WTC11 (cell line): Measurements from ENCODE around the gene MED27. TPM values are rescaled to one million over a fixed set of nuclear protein-coding genes. Genes with fewer than 3 reads are reported as not detected.

Source experiments
- ATAC-seq: fragments of 200-7000 bp; cut with Tn5 transposase; 2 replicates; pipeline ENCODE4 v1.10.0; 2021; ENCODE audit warnings: mild to moderate bottlenecking, moderate library complexity
- CTCF ChIA-PET: fragments of 300-600 bp; sonication (Branson Sonifier 250); formaldehyde crosslinking; loops from one replicate; lab custom pipeline; 2021; ENCODE audit warnings: antibody characterized with exemption; lab: Charles Lee
- POLR2A ChIA-PET: fragments of 350-600 bp; sonication (Branson Sonifier 250); formaldehyde crosslinking; loops from one replicate; lab custom pipeline; 2021; ENCODE audit warnings: antibody characterized with exemption; lab: Charles Lee
- DNase-seq: peaks from one replicate; pipeline ENCODE4 v3.0.0; 2021; ENCODE audit warnings: low spot score
- H3K27ac Mint-ChIP-seq: 2 replicates; pipeline ENCODE4 v1.8.0; 2021; ENCODE audit warnings: mixed read lengths
- H3K27me3 Mint-ChIP-seq: 2 replicates; pipeline ENCODE4 v1.8.0; 2021; ENCODE audit warnings: low read depth, mild to moderate bottlenecking, moderate library complexity, mixed read lengths
- H3K36me3 Mint-ChIP-seq: 2 replicates; pipeline ENCODE4 v1.8.0; 2021; ENCODE audit warnings: mixed read lengths
- H3K4me1 Mint-ChIP-seq: 2 replicates; pipeline ENCODE4 v1.8.0; 2022; ENCODE audit warnings: mixed read lengths
- H3K4me3 Mint-ChIP-seq: 2 replicates; pipeline ENCODE4 v1.8.0; 2021; ENCODE audit warnings: mild to moderate bottlenecking, moderate library complexity, mixed read lengths
- H3K9me3 Mint-ChIP-seq: 2 replicates; pipeline ENCODE4 v1.8.0; 2021; ENCODE audit warnings: mixed read lengths
- AR ChIP-seq: fragments of 250-450 bp; sonication (Bioruptor Pico); IDR thresholded peaks from 2 replicates; pipeline ENCODE4 v1.9.0; 2021; ENCODE audit warnings: mild to moderate bottlenecking
- FOXP4 ChIP-seq: sonication (generic); formaldehyde crosslinking; IDR thresholded peaks from 2 replicates; pipeline ENCODE4 v1.8.0; 2022; ENCODE audit warnings: mild to moderate bottlenecking, missing genetic modification reagents
- GRHL2 ChIP-seq: fragments of 250-450 bp; sonication (Bioruptor Pico); IDR thresholded peaks from 2 replicates; pipeline ENCODE4 v1.8.0; 2022; ENCODE audit warnings: mild to moderate bottlenecking, moderate library complexity; ENCODE audit not compliant: insufficient replicate concordance, severe bottlenecking
- HMGA2 ChIP-seq: fragments of 250-450 bp; sonication (Bioruptor Pico); IDR thresholded peaks from 2 replicates; pipeline ENCODE4 v1.4.0; 2021; ENCODE audit warnings: mild to moderate bottlenecking, moderate library complexity
- MYBL2 ChIP-seq: sonication (generic); formaldehyde crosslinking; IDR thresholded peaks from 2 replicates; pipeline ENCODE4 v1.8.1; 2023; ENCODE audit warnings: mild to moderate bottlenecking, moderate library complexity, missing genetic modification reagents
- RELA ChIP-seq: sonication (generic); formaldehyde crosslinking; IDR thresholded peaks from 2 replicates; pipeline ENCODE4 v1.8.1; 2022; ENCODE audit warnings: missing genetic modification reagents, mild to moderate bottlenecking, borderline replicate concordance
- SP1 ChIP-seq: sonication (generic); formaldehyde crosslinking; conservative IDR thresholded peaks from 2 replicates; pipeline ENCODE4 v1.8.1; 2022; ENCODE audit warnings: missing genetic modification reagents
- ZBTB21 ChIP-seq: sonication (generic); formaldehyde crosslinking; IDR thresholded peaks from 2 replicates; pipeline ENCODE4 v1.8.1; 2023; ENCODE audit warnings: mild to moderate bottlenecking, missing genetic modification reagents, borderline replicate concordance
- ZNF512 ChIP-seq: sonication (generic); formaldehyde crosslinking; IDR thresholded peaks from 2 replicates; pipeline ENCODE4 v1.8.1; 2022; ENCODE audit warnings: missing genetic modification reagents, borderline replicate concordance
- ZNF532 ChIP-seq: fragments of 250-450 bp; sonication (Bioruptor Pico); IDR thresholded peaks from 2 replicates; pipeline ENCODE4 v1.9.0; 2021; ENCODE audit warnings: mild to moderate bottlenecking, borderline replicate concordance
- ZNF671 ChIP-seq: fragments of 250-450 bp; sonication (Bioruptor Pico); IDR thresholded peaks from 2 replicates; pipeline ENCODE4 v1.8.0; 2021; ENCODE audit warnings: mild to moderate bottlenecking
- total RNA-seq: library from RNA; stranded (reverse); gene quantifications from 3 replicates; pipeline ENCODE4 v1.2.3, GENCODE V29; 2021
- TF ChIP-seq, protein P1 (sequence below): sonication (generic); formaldehyde crosslinking; IDR thresholded peaks from 2 replicates; pipeline ENCODE4 v1.8.1; 2023; ENCODE audit warnings: mild to moderate bottlenecking, missing genetic modification reagents, borderline replicate concordance
- TF ChIP-seq, protein P2 (sequence below): sonication (generic); formaldehyde crosslinking; conservative IDR thresholded peaks from 2 replicates; pipeline ENCODE4 v1.8.1; 2023; ENCODE audit warnings: mild to moderate bottlenecking, low read depth, missing genetic modification reagents, moderate library complexity
- TF ChIP-seq, protein P3 (sequence below): sonication (generic); formaldehyde crosslinking; IDR thresholded peaks from 2 replicates; pipeline ENCODE4 v1.8.1; 2022; ENCODE audit warnings: low read depth, missing genetic modification reagents, borderline replicate concordance

The MED27 gene
- total RNA-seq, 1 experiment from 2014 or later, result 27.9 TPM

DNA sequence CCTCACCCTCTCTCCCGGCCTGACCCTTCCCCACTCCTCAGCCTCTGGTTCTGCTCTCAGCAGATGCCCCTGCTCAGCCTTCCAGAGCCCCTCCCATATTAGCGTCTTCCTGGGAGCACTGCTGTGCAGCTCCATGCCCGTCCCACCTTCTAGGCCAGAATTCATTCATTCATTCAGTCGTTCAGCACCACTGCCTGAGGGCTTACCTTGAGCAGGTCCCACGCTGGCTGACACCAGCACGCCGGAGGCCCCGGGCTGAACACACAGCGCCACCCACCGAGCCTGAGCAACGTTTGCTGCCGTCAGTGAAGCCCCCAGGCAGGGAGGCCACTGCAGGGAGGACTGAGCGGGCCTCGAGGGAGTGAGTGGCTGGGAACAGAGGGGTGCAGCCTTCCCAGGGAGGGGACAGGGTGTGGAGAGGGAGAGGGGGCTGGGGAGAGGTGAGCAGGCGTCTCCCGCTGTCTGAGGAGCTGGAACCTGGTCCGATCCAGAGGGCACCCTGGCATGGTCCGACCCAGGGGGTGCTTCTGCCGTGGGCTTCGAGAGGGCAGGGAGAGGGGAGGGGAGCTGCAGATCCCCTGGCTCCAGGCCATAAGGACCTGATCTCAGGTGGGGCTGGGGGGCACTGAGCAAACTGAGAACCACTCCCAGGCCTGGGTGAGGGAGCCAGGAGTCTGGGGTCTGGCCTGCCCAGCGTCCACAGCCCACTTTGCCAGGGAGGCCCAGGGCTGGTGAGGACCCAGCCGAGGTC is 241.0 kb downstream of the MED27 start (continued):
- TF ChIP-seq HMGA2 (CRISPR knock-in tag) (no peak), AR (CRISPR knock-in tag) (no peak), ZBTB21 (no peak)
- TF ChIP-seq, all 79 proteins: peak for 0

DNA sequence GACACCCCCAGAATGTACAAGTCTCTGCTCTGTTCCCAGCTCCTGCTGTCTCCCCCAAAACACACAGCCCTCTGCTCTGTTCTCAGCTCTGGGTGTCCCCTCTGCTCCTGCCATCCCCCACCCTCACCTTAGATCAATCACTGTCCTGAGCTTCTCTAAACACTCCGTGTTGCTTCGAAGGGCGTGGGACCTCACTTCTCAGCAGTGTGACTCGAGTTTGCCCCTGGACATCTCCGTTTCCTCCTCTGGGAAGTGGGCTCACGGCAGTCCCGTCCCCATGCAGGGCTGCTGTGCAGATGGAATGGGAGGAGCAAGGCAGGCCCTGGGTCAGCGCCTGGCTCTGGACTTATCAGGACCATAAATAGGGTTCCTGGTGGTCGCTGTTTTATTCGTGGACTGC is 241.8 kb downstream of the MED27 start:
- H3K4me1 Mint-ChIP-seq, result peaks cover 17% of the 10 kb centered on the region
- no peak for DNase-seq
- no peak for ATAC-seq
- CTCF ChIA-PET, result interaction anchor here (0.5 to 1.7 kb wide), 5 partner anchors 17 to 129 kb away, joined by 3 to 6 read pairs (median 3); no protein-coding TSS in a partner anchor
- H3K27ac Mint-ChIP-seq, result no peak overlapping the region
- peaks cover 4% of the 10 kb centered on the region; the same call in 1 of the 2 replicates for H3K36me3 Mint-ChIP-seq
- H3K4me3 Mint-ChIP-seq, result no peak overlapping the region
- peaks cover 9% of the 10 kb centered on the region for H3K9me3 Mint-ChIP-seq
- peaks cover 5% of the 10 kb centered on the region; the same call in 1 of the 2 replicates for H3K27me3 Mint-ChIP-seq
- POLR2A ChIA-PET, result interaction anchor here (0.7 kb wide), 1 partner anchor 12 kb away, joined by 3 read pairs; no protein-coding TSS in a partner anchor
- TF ChIP-seq ZNF532 (CRISPR knock-in tag), result no peak
- TF ChIP-seq ZNF512, result no peak
- TF ChIP-seq GRHL2, result no peak
- TF ChIP-seq, protein P1, sequence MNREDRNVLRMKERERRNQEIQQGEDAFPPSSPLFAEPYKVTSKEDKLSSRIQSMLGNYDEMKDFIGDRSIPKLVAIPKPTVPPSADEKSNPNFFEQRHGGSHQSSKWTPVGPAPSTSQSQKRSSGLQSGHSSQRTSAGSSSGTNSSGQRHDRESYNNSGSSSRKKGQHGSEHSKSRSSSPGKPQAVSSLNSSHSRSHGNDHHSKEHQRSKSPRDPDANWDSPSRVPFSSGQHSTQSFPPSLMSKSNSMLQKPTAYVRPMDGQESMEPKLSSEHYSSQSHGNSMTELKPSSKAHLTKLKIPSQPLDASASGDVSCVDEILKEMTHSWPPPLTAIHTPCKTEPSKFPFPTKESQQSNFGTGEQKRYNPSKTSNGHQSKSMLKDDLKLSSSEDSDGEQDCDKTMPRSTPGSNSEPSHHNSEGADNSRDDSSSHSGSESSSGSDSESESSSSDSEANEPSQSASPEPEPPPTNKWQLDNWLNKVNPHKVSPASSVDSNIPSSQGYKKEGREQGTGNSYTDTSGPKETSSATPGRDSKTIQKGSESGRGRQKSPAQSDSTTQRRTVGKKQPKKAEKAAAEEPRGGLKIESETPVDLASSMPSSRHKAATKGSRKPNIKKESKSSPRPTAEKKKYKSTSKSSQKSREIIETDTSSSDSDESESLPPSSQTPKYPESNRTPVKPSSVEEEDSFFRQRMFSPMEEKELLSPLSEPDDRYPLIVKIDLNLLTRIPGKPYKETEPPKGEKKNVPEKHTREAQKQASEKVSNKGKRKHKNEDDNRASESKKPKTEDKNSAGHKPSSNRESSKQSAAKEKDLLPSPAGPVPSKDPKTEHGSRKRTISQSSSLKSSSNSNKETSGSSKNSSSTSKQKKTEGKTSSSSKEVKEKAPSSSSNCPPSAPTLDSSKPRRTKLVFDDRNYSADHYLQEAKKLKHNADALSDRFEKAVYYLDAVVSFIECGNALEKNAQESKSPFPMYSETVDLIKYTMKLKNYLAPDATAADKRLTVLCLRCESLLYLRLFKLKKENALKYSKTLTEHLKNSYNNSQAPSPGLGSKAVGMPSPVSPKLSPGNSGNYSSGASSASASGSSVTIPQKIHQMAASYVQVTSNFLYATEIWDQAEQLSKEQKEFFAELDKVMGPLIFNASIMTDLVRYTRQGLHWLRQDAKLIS (CRISPR knock-in tag), result no peak
- TF ChIP-seq FOXP4 (CRISPR knock-in tag), result no peak
- TF ChIP-seq, protein P2, sequence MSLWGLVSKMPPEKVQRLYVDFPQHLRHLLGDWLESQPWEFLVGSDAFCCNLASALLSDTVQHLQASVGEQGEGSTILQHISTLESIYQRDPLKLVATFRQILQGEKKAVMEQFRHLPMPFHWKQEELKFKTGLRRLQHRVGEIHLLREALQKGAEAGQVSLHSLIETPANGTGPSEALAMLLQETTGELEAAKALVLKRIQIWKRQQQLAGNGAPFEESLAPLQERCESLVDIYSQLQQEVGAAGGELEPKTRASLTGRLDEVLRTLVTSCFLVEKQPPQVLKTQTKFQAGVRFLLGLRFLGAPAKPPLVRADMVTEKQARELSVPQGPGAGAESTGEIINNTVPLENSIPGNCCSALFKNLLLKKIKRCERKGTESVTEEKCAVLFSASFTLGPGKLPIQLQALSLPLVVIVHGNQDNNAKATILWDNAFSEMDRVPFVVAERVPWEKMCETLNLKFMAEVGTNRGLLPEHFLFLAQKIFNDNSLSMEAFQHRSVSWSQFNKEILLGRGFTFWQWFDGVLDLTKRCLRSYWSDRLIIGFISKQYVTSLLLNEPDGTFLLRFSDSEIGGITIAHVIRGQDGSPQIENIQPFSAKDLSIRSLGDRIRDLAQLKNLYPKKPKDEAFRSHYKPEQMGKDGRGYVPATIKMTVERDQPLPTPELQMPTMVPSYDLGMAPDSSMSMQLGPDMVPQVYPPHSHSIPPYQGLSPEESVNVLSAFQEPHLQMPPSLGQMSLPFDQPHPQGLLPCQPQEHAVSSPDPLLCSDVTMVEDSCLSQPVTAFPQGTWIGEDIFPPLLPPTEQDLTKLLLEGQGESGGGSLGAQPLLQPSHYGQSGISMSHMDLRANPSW (CRISPR knock-in tag), result no peak
- TF ChIP-seq RELA (CRISPR knock-in tag), result no peak
- TF ChIP-seq, protein P3, sequence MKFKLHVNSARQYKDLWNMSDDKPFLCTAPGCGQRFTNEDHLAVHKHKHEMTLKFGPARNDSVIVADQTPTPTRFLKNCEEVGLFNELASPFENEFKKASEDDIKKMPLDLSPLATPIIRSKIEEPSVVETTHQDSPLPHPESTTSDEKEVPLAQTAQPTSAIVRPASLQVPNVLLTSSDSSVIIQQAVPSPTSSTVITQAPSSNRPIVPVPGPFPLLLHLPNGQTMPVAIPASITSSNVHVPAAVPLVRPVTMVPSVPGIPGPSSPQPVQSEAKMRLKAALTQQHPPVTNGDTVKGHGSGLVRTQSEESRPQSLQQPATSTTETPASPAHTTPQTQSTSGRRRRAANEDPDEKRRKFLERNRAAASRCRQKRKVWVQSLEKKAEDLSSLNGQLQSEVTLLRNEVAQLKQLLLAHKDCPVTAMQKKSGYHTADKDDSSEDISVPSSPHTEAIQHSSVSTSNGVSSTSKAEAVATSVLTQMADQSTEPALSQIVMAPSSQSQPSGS (CRISPR knock-in tag), result no peak
- no peak for TF ChIP-seq ZNF671
- TF ChIP-seq MYBL2 (CRISPR knock-in tag), result no peak
- no peak for TF ChIP-seq SP1 (CRISPR knock-in tag)
